ENCODE results near the gene LUC7L3.

Gene LUC7L3

GRCh38 chr17:50719144-50719923 lies at the start of gene LUC7L3:
TSS of gene LUC7L3 (plus strand) at chr17:50719603. CDS start at chr17:50719733, 130 bp downstream.
- peak within 1 kb of the TSS; percentile 95 for H3K27ac ChIP-seq
- ChIA-PET POLR2A (ENCODE audit: low non-redundant PET) (no interaction called here), CTCF (interaction anchor here (0.6 to 0.7 kb wide), 2 partner anchors 159 to 621 kb away, joined by 3 read pairs; no protein-coding TSS in a partner anchor)
- DNase-seq (ENCODE audit: low spot score): peak; percentile 92
- no peak for TF ChIP-seq CTCF (conservative IDR thresholded peaks at IDR 0.05; ENCODE audit: low read depth)

- DNase-seq (ENCODE audit: low spot score): no peak
- TF ChIP-seq CTCF (conservative IDR thresholded peaks at IDR 0.05; ENCODE audit: low read depth): no peak
- H3K27ac ChIP-seq: peak overlapping the region; percentile 86
- ChIA-PET CTCF (no interaction called here), POLR2A (ENCODE audit: low non-redundant PET) (no interaction called here)
Measured at GRCh38 chr17:50672071-50672470, 47.3 kb upstream of the LUC7L3 start.

- ChIA-PET CTCF (interaction anchor here (0.6 kb wide), 1 partner anchor 579 kb away, joined by 5 read pairs; no protein-coding TSS in a partner anchor), POLR2A (ENCODE audit: low non-redundant PET) (no interaction called here)
- H3K27ac ChIP-seq: peak overlapping the region; percentile 86
- TF ChIP-seq CTCF (conservative IDR thresholded peaks at IDR 0.05; ENCODE audit: low read depth): no peak
- DNase-seq (ENCODE audit: low spot score): peak; percentile 78
Measured at GRCh38 chr17:50672831-50673551, 46.4 kb upstream of the LUC7L3 start.

- CTCF ChIA-PET: no interaction called here
- POLR2A ChIA-PET (ENCODE audit: low non-redundant PET): interaction anchor here (1.1 kb wide), 1 partner anchor 38 kb away, joined by 4 read pairs; no protein-coding TSS in a partner anchor
- no peak for DNase-seq (ENCODE audit: low spot score)
- no peak for TF ChIP-seq CTCF (conservative IDR thresholded peaks at IDR 0.05; ENCODE audit: low read depth)
- H3K27ac ChIP-seq: peak overlapping the region; percentile 86
Measured at GRCh38 chr17:50675190-50675589, 44.2 kb upstream of the LUC7L3 start.

GRCh38 chr17:50675627-50676026 lies 43.8 kb upstream of the LUC7L3 start:
- POLR2A ChIA-PET (ENCODE audit: low non-redundant PET): interaction anchor here (1.1 kb wide), 1 partner anchor 39 kb away, joined by 4 read pairs; no protein-coding TSS in a partner anchor
- TF ChIP-seq CTCF (conservative IDR thresholded peaks at IDR 0.05; ENCODE audit: low read depth): no peak
- peak overlapping the region; percentile 86 for H3K27ac ChIP-seq
- DNase-seq (ENCODE audit: low spot score): no peak
- CTCF ChIA-PET: no interaction called here

GRCh38 chr17:50676065-50676975 lies 43.1 kb upstream of the LUC7L3 start:
- H3K27ac ChIP-seq: peak overlapping the region; percentile 86
- no peak for TF ChIP-seq CTCF (conservative IDR thresholded peaks at IDR 0.05; ENCODE audit: low read depth)
- POLR2A ChIA-PET (ENCODE audit: low non-redundant PET): no interaction called here
- CTCF ChIA-PET: no interaction called here
- no peak for DNase-seq (ENCODE audit: low spot score)

Data from RWPE1 (cell line).